NCI-H146 (cell line): ENCODE data around the gene KHDC1L.
"Not testable (repeated sequence)": the region's sequence is repeated elsewhere in the genome, so short reads cannot be mapped to it uniquely, and the experiment has no call there.

Experiments used
- DNase-seq: peaks from one replicate; lab custom pipeline; 2025; lab: John Stamatoyannopoulos, UW

Gene KHDC1L, protein sequence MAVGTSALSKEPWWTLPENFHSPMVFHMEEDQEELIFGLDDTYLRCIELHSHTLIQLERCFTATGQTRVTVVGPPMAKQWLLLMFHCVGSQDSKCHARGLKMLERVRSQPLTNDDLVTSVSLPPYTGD

DNA sequence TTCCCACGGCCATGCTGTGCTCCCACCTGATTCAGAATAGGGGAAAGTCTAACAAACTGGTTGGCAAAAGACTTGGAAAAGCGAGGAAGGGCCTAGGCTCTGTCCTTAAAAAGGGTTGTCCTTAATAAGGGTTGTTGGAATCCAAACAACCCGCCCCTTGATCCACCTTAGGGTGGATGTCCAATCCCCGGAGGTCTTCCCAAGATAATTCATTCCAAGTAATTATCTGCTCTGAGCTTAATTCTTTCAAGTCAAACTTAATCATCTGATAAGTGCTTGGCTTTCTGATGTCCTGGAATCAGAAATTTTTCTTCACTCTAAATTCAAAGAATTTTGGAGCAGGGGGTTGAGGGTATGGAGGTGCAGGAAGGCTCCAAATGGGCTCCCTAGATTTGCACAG, at the start of gene KHDC1L:
Gene KHDC1L (minus strand): TSS at position 101 of the 400 bp plus-strand sequence. CDS start 88 bp downstream, at position 13.
- DNase-seq: no peak

DNA sequence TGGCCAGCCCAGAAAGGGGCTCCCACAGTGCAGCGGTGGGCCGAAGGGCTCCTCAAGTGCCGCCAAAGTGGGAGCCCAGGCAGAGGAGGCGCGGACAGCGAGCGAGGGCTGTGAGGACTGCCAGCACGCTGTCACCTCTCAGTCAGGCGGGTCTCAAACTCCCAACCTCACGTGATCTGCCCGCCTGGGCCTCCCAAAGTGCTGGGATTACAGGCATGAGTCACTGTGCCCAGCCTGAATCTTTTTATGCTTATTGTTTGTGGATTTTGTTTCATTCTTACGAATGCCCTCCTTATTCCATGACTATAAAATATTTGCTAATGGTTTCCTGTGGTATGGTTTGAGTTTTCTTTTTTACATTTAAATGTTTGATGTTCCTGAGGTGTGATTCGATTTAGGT, 44.0 kb upstream of the KHDC1L start:
- not testable (repeated sequence) for DNase-seq

DNA sequence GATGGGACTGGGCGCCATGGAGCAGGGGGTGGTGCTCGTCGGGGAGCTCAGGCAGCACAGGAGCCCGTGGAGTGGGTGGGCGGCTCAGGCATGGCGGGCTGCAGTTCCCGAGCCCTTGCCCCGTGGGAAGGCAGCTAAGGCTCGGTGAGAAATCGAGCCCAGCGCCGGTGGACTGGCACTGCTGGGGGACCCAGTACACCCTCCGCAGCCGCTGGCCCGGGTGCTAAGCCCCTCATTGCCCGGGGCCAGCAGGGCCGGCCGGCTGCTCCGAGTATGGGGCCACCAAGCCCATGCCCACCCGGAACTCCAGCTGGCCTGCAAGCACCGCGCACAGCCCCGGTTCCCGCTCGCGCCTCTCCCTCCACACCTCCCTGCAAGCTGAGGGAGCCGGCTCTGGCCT, 43.6 kb upstream of the KHDC1L start:
- not testable (repeated sequence) for DNase-seq

DNA sequence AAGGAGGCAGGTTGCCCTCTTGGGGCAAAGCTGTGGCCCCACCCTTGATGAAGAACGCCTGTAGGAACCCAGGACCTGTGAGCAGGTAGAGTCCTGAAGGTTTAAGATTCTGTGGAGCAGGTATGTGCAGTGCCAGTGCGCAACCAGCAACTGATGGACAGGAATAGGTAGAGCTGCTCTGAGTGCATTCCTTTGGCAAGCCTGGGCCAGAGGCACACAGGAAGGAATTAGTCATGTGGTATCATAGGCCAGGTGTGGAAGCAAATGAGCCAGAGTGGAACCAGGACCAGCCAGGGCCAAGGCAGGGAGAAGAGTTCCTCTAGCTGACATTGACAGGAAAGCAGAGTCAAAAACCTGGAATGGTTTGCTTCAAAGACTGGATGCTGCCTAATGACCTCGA, 39.1 kb upstream of the KHDC1L start:
- no peak for DNase-seq

DNA sequence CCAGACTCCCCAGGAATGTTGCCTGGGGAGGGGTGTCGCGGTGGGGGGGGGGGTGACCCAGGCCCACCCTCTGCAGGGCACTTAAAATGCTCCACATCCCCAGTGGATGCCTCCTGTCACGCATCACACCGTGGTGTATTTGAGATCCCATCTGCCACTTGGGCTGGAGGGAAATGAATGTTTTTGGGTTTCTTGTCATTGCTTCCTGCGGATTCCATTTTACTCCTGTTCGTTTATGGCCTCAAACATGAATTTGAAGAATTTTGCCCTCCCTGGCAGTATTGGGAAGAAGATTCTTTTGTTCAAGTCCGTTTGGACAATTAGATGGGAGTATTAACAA, 38.2 kb upstream of the KHDC1L start:
- peak; percentile 26 for DNase-seq

DNA sequence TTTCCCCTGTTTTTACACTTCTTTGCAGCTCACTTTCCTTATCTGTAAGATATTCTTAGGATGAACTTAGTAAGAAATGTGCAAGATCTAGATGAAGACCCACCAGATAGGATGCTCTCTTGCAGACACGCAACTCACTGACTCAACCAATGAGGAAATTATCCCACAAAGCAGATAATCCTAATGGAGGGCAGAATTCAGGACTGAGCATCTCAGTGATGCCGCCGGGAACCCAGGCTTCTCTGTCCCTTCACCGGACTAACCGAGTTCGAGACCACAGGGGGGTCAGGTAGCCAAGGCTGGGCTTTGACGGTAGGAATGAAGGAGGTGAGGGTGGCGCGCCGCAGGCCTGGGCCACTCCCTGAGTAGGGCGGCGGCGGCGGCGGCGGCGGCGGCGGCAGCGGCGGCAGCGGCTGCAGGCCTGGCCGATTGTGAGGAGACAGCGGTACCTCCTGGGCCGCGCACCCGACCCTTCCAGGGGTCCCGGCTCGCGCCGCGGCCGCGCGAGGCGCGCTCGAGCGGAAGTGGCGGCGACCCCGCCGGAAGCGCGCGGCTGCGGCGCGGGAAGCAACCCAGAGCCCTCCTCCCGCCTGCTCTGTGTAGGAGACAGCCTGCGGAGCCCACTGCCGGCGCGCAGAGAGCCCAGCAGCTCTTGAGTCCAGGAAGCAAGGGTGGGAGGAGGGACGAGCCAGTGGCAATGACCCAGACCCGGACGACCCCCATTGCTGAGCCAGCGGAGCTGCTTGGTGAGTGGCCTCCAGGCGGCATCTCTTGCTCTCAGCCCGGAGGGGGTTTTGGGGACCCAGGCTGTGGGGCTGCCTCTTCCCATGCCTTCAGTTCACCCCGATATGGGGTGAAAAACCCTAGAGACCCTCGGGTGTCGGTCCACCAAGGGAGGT, 37.6 kb upstream of the KHDC1L start, which contains the start of gene KHDC1:
Gene KHDC1 (minus strand): TSS at position 526 of the 899 bp plus-strand sequence. CDS start 20,679 bp downstream, outside the sequence.
- peak; percentile 82 for DNase-seq

DNA sequence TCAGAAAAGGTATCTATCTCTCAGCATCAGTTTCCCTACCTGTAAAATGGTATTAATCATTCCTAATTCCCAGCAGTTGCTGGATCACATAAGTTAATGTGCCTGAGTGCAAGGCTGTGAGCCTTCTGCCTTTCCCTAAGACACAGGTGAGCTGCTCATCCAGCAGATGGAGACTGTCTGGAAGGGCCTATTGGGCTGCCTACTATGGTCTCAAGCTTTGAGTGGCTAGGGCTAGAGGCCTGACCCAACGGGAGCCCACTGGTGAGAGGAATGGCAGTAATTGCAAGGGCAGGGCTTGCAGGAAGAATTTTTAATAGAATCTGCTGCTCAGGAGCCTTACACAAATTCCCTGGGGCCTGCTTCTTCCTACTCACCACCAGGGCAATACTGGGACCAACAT, 33.4 kb upstream of the KHDC1L start:
- no peak for DNase-seq

DNA sequence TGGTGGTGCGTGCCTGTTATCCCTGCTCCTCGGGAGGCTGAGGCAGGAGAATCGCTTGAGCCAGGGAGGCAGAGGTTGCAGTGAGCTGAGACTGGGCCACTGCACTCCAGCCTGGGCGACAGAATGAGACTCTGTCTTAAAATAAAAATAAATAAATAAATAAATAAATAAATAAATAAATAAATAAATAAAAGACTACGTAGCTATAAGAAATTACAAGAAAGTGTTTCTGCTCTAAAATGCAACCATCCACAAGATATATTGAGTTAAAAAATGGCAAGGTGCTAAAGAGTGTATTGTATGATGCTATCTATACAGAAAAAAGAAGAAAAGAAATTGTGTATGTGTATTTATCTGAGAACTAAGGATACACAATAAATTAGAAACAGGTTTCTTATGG, 29.0 kb upstream of the KHDC1L start:
- not testable (repeated sequence) for DNase-seq

DNA sequence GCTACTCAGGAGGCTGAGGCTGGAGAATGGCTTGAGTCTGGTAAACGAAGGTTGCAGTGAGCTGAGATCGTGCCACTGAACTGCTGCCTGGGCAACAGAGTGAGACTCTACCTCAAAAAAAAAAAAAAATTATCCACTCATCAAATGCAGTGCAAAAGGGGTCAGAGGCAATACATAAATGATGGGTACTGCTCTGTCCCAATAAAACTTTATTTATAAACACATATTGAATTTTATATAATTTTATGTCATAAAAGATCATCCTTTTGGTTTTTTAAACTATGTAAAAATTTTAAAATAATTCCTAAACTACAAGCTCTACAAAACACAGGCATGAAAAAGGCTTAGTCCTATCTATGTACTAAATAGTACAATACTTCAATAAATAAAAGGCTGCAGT, 27.4 kb upstream of the KHDC1L start:
- DNase-seq: no peak

DNA sequence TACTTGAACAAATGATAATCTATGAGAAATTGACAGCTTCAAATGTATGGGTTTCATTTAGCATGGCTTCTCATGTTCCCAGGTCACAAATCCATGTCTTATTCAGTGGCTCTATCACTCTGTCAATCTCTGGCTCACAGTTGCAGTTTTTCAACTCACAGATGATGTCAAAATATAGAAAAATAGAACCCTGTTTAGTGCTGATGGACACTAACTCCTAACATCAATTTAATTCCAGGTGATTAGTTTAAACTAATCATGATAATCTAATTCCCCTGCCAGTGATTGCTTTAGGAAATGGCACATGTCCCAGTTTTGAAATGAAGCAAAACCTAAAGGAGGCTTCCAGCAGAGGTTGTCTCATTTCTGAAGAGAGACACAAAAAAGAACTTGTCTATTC, 24.7 kb upstream of the KHDC1L start:
- no peak for DNase-seq

DNA sequence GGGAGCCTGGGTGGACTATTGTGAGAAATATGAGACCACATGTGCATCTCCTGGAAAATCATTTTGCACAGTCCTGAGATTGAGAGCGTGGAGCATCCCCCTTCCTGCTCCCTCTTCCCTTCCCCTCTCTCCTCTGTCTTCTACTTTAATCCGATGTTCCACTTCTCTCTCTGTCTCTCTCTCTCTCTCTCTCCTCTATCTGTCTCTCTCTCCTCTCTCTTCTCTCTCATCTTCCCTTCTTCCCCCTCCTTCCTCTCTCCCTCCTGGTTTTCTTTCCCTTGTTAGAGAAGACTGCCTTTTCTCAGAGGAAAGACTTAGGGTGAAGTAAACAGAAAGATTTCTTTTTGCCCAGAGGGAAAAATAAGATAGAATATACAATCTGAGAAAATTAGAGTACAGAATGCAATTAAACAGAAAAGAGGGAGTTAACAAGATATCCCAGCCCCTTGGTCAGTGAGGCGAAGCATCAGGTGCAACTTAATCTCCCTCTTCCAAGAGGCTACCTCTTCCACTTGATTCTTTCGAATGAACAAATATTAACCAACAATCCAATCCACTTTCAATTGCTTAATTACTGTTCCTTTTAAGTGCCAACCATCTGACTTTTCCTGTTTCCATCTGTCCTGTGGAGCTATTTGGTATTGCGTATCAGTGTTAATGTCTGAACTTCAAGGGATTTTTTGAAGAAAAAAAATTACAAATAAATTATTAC, 23.1 kb upstream of the KHDC1L start:
- DNase-seq: no peak

DNA sequence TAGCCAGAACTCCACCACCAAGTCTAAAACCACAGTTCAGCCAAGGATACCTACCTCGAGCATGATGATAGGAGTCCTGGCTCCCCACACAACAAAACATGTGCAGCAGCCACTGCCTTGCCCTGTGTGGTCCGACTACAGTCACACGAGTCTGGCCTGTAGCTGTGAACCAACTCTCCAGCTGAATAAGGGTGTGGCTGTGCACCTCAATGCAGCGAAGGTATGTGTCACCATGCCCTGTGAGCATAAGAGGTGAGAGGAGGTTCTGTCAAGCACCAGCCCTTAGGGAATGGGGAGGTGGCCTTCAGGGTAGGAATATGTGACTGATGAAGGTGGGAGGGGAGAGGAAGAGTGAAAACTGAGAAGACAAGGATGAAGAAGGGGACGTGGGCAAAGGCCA, 16.7 kb upstream of the KHDC1L start:
- no peak for DNase-seq

DNA sequence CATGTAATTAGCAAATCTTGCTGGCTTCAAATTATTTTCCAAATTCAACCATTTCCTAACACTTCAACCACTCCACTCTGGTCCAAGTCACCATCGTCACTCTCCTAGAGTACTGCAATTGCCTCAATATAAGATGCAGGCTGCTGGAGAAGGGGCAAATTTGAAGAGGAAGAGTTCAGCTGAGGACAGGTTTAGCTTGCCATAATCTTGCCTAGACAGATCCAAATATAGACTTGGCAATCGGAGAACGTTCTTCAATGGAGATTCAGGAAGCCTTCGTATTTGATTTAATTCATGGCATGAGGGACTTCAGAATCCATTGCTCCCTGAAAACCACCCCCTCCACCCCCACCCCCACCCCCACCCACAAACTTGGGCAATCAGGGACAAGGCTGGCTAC, 15.4 kb upstream of the KHDC1L start:
- no peak for DNase-seq

DNA sequence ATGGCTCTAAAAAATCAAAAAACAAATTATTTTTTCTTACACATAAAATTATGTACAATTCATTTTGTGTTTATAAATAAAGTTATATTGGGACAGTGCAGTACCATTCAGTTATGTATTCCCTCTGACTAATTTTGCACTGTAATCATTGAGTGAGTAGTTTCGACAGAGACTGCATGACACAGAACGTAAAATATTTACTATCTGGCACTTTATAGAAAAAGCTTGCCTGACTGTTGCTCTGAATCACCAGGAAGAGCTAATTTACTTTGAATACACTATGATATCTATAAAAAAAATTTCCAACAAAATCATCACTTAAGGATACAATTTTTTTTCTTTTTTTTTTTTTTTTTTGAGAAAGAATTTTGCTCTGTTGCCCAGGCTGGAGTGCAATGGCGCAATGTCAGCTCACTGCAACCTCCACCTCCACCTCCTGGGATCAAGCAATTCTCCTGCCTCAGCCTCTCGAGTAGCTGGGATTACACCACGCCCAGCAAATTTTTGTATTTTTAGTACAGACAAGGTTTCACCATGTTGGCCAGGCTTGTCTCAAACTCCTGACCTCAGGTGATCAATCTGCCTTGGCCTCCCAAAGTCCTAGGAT, 11.0 kb upstream of the KHDC1L start:
- DNase-seq: no peak

DNA sequence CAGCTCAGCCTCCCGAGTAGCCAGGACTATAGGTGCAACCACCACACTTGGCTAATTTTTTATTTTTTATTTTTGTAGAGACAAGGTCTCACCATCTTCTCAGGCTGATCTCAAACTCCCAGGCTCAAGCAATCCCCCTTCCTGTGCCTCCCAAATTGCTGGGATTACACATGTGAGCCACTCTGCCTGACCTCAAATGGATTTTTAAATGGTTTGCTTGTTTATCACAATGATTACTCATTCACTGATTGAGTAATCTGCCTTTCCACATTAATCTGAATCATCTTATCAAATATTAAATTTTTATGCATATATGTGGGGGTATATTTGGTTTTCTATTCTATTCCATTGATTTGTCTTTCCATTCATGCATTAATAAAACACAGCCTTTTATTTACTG, 9.4 kb upstream of the KHDC1L start:
- DNase-seq: no peak

DNA sequence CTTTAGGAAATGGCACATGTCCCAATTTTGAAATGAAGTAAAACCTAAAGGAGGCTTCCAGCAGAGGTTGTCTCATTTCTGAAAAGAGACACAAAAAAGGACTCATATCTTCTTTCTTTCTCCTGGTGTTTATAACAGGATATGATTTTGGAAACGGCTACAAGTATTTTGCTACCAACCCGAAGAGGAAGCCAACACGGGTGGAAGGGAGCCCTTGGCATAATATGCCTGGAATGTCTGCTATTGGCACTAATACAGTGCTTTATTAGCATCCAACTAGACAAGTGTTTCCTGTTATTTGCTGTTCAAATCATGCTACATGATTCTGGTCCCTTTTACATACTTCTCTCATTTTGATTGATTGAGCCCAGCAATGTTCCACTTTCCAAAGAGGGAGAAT, 8.7 kb upstream of the KHDC1L start:
- DNase-seq: not testable (repeated sequence)

DNA sequence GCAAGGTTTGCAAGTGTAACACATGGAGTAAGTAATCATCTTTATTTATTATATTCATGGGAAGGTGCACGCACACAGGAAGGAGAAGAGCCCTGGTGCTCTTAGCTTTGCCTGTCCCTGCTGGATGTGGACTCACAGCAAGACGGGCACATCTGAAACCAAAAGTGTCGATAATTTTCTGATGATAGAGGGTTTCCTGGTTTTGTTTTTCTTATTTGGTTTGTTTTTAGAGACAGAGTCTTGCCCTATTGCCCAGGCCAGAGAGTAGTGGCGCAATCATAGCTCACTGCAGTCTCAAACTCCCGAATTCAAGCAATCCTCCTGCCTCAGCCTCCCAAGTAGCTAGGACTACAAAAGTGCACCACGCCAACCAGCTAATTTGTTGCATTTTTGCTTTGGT, 7.8 kb upstream of the KHDC1L start:
- DNase-seq: no peak

DNA sequence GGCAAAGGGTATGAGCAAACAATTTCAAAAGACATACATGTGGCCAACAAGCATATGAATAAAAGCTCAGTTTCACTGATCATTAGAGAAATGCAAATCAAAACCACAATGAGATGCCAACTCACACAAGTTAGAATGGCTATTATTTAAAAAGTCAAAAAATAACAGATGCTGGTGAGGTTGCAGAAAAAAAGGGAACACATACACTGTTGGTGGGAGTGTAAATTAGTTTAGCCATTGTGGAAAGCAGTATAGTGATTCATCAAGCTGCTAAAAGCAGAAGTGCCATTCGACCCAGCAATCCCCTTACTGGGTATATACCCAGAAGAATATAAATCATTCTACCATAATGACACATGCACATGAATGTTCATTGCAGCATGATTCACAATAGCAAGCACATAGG, 6.7 kb upstream of the KHDC1L start:
- DNase-seq: no peak

DNA sequence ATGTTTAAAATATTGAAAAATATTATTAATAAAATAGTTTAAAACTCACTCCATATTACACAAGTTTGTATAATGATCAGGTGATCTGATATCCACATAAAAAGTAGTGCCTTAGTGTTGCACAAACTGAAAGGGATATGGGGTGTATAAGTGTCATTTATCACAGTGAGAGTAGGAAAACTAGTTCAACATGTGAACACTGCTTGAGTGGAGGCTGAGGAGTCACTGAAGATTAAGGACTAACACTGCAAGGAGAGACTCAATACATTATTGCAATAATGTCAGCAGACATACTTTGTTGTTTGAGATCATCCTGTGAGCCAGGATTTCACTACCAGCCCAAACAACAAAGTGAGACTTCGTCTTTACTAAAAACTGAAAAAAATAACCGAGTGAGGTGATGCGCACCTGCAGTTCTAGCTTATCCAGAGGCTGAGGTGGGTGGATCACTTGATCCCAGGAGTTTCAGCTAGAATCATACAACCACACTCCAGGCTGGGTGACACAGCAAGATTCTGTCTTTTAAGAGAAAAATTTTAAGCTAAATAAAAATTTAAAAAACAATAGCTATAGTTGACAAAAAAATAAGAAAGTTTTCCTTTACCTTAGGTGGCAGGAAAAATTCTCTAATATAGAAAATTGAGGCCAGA, 2.4 kb upstream of the KHDC1L start:
- no peak for DNase-seq

DNA sequence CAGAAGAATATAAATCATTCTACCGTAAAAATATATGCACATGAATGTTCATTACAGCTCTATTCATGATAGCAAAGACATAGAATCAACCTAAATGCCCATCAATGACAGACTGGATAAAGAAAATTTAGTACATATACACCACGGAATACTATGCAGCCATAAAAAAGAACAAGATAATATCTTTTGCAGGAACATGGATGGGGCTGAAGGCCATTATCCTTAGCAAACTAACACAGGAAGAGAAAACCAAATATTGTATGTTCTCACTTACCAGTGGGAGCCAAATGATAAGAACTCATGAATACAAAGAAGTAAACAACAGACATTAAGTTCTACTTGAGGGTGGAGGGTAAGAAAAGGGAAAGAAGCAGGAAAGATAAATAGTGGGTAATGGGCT, 8.4 kb downstream of the KHDC1L start:
- no peak for DNase-seq

DNA sequence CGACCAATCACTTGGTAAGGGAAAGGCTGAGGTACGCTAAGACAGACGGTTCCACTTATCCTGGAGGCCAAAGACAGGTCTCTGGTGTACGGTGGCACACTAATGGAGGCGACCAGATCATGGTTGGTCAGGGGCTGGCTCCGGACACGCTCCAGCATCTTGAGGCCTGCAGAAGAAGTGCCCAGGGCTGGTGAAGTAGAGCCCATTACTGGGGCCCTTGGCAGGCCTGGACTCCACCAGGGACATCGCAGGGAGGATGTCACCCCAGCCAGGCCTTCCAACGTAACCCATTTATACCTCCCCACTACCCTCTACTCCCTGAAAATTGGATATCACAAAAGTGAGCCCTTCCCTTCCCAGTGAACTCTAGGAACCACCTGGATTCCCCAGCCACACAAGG, 16.2 kb downstream of the KHDC1L start:
- DNase-seq: no peak

DNA sequence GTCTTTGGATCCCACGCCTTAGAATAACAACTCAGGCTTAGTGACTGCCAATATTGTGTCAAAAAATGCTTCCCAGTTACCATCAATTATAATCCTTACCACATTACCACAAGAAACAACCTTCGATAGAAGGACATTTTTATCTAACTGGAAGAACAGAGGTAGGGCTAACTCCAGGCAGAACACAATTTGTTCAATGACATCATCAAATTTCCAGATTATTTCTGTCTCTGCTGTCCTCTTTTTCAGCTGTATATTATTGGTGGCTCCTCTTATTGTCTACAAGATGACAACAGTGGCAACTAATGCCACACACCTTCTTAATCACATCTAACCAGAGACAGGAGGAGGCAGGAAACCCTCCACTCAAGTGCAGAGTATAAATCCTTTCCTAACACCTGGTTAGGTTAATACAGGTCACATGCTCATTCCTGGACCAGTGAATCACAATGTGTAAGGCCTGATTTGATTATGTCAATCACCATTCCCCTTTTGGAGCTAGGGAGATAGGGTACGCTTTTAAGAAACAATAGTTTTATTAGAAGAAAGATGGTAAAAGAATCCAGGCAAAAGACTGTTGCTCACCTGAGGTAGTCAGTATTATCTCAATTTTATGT, 18.0 kb downstream of the KHDC1L start:
- no peak for DNase-seq
